GM12878 (cell line): ENCODE data around the gene EIF4EBP2. TPM values are rescaled to one million over a fixed set of nuclear protein-coding genes. Genes with fewer than 3 reads are reported as not detected.

Source experiments
- ATAC-seq: fragments of 200-7000 bp; cut with Tn5 transposase; 3 replicates; pipeline ENCODE4 v1.9.1; 2020; ENCODE audit warnings: mild to moderate bottlenecking, moderate library complexity
- BruUV-seq: library from RNA; stranded (reverse); fragments of 400-500 nt; replicated peaks from 2 replicates; lab custom pipeline; 2021; lab: Mats Ljungman, UMichigan
- CTCF ChIA-PET: fragments of 300-600 bp; sonication (Branson Sonifier 250); formaldehyde crosslinking; extraction: SDS; loops from one replicate; lab custom pipeline; 2021; ENCODE audit warnings: inconsistent platforms; lab: Yijun Ruan, JAX
- POLR2A ChIA-PET: fragments of 350-600 bp; formaldehyde crosslinking; extraction: SDS; loops from one replicate; lab custom pipeline; 2021; ENCODE audit warnings: inconsistent platforms; lab: Charles Lee
- RAD21 ChIA-PET: fragments of 300-600 bp; sonication (Branson Sonifier 250); formaldehyde crosslinking; loops from one replicate; lab custom pipeline; 2023; ENCODE audit warnings: antibody characterized with exemption; ENCODE audit not compliant: unreplicated experiment; lab: Charles Lee
- SMC1A ChIA-PET: fragments of 300-600 bp; sonication (Branson Sonifier 250); formaldehyde crosslinking; loops from one replicate; lab custom pipeline; 2023; ENCODE audit not compliant: unreplicated experiment, uncharacterized antibody; lab: Charles Lee
- DNase-seq: peaks from one replicate; pipeline ENCODE4 v3.0.0-alpha.2; 2011; ENCODE audit warnings: low read depth, low spot score
- FAIRE-seq: peaks from 3 replicates; lab custom pipeline; 2011; peaks lifted over from hg19 to GRCh38; lab: Jason Lieb, UNC
- H2AFZ ChIP-seq: 2 replicates; pipeline ENCODE4 v1.6.0; 2011; ENCODE audit warnings: low read depth, low read length, control low read depth; ENCODE audit not compliant: control insufficient read depth
- H3K27ac ChIP-seq: 2 replicates; pipeline ENCODE4 v1.5.1; 2011; ENCODE audit warnings: control low read depth; ENCODE audit not compliant: control insufficient read depth, insufficient read depth
- H3K27me3 ChIP-seq, 2 experiments: replicated peaks in 1 of 2; 2 replicates each; pipeline versions ENCODE4 v1.6.0 to v1.6.1; 2011; ENCODE audit warnings: low read length in 1 of 2; ENCODE audit not compliant: control insufficient read depth in 2 of 2, insufficient read depth in 2 of 2
- H3K36me3 ChIP-seq, 2 experiments: 2 replicates each; pipeline ENCODE4 v1.5.1; 2011; ENCODE audit warnings: low read length in 1 of 2; ENCODE audit not compliant: control insufficient read depth in 2 of 2, insufficient read depth in 2 of 2
- H3K4me1 ChIP-seq: 2 replicates; pipeline ENCODE4 v1.6.1; 2011; ENCODE audit warnings: mild to moderate bottlenecking, low read length, moderate library complexity, mixed read lengths; ENCODE audit not compliant: control insufficient read depth, insufficient read depth
- H3K4me2 ChIP-seq: 2 replicates; pipeline ENCODE4 v1.6.0; 2011; ENCODE audit warnings: control low read depth; ENCODE audit not compliant: control insufficient read depth, insufficient read depth
- H3K4me3 ChIP-seq: fragments of 200-600 bp; sonication (generic); 2 replicates; pipeline ENCODE4 v1.5.1; 2016
- H3K79me2 ChIP-seq: 2 replicates; pipeline ENCODE4 v1.6.0; 2011; ENCODE audit warnings: low read length; ENCODE audit not compliant: control insufficient read depth, insufficient read depth
- H3K9ac ChIP-seq: 2 replicates; pipeline ENCODE4 v1.8.0; 2011; ENCODE audit warnings: low read length, control low read depth, mixed read lengths; ENCODE audit not compliant: control insufficient read depth, insufficient read depth
- H3K9me3 ChIP-seq: replicated peaks from 3 replicates; pipeline ENCODE4 v1.5.1; 2011; ENCODE audit warnings: mild to moderate bottlenecking, low read length; ENCODE audit not compliant: control insufficient read depth, insufficient read depth
- H4K20me1 ChIP-seq: 2 replicates; pipeline ENCODE4 v1.6.0; 2011; ENCODE audit not compliant: control insufficient read depth, insufficient read depth
- CBFB ChIP-seq: IDR thresholded peaks from 2 replicates; pipeline ENCODE4 v1.6.1; 2016; ENCODE audit warnings: antibody characterized with exemption, low read depth
- CREM ChIP-seq: IDR thresholded peaks from 2 replicates; pipeline ENCODE4 v1.6.1; 2014; ENCODE audit warnings: antibody characterized with exemption, low read depth
- ETV6 ChIP-seq, 2 experiments: fragments of 450-650 bp in 1 of 2; IDR thresholded peaks in 1 of 2; conservative IDR thresholded peaks in 1 of 2; 2 replicates each; pipeline ENCODE4 v1.6.1; 2014; ENCODE audit warnings: antibody characterized with exemption in 1 of 2, borderline replicate concordance in 1 of 2, low read depth in 1 of 2, mild to moderate bottlenecking in 1 of 2, moderate library complexity in 1 of 2
- GATAD2B ChIP-seq: fragments of 450-650 bp; conservative IDR thresholded peaks from 2 replicates; pipeline ENCODE4 v1.6.1; 2017; ENCODE audit warnings: low read depth, mild to moderate bottlenecking, moderate library complexity
- IKZF1 ChIP-seq: fragments of 450-650 bp; conservative IDR thresholded peaks from 2 replicates; pipeline ENCODE4 v1.6.1; 2017; ENCODE audit warnings: antibody characterized with exemption, mild to moderate bottlenecking
- IRF4 ChIP-seq: IDR thresholded peaks from 2 replicates; pipeline ENCODE4 v1.6.1; 2011; ENCODE audit warnings: low read depth, low read length
- KDM1A ChIP-seq: fragments of 200-600 bp; sonication (generic); IDR thresholded peaks from 2 replicates; pipeline ENCODE4 v1.6.1; 2016; ENCODE audit warnings: borderline replicate concordance
- LARP7 ChIP-seq: fragments of 450-650 bp; IDR thresholded peaks from 2 replicates; pipeline ENCODE4 v1.6.1; 2017; ENCODE audit warnings: mild to moderate bottlenecking
- POU2F2 ChIP-seq: IDR thresholded peaks from 3 replicates; pipeline ENCODE4 v1.6.1; 2011; ENCODE audit warnings: low read depth, mild to moderate bottlenecking, low read length, borderline replicate concordance
- RBBP5 ChIP-seq: fragments of 200-600 bp; sonication (generic); conservative IDR thresholded peaks from 2 replicates; pipeline ENCODE4 v1.6.1; 2016
- RCOR1 ChIP-seq: conservative IDR thresholded peaks from 2 replicates; pipeline ENCODE4 v1.6.1; 2012; ENCODE audit warnings: low read depth, low read length, improper control_type of control experiment
- RFX5 ChIP-seq: IDR thresholded peaks from 2 replicates; pipeline ENCODE4 v1.6.1; 2011; ENCODE audit warnings: low read depth, low read length, improper control_type of control experiment
- SIN3A ChIP-seq: IDR thresholded peaks from 2 replicates; pipeline ENCODE4 v1.6.1; 2012; ENCODE audit warnings: low read depth, low read length, improper control_type of control experiment
- SIX5 ChIP-seq: IDR thresholded peaks from 2 replicates; pipeline ENCODE4 v1.6.1; 2011; ENCODE audit warnings: mild to moderate bottlenecking, low read depth, low read length, moderate library complexity; ENCODE audit not compliant: severe bottlenecking
- SREBF1 ChIP-seq: IDR thresholded peaks from 2 replicates; pipeline ENCODE4 v1.6.1; 2012; ENCODE audit warnings: mild to moderate bottlenecking, low read length
- STAT1 ChIP-seq: fragments of 450-650 bp; conservative IDR thresholded peaks from 2 replicates; pipeline ENCODE4 v1.6.1; 2014; ENCODE audit warnings: antibody characterized with exemption, mild to moderate bottlenecking
- STAT3 ChIP-seq: IDR thresholded peaks from 2 replicates; pipeline ENCODE4 v1.6.1; 2011; ENCODE audit warnings: low read depth, low read length, improper control_type of control experiment
- SUZ12 ChIP-seq: fragments of 200-600 bp; sonication (generic); IDR thresholded peaks from one replicate; pipeline ENCODE4 v1.6.1; 2018; ENCODE audit warnings: antibody characterized with exemption, mild to moderate bottlenecking; ENCODE audit not compliant: unreplicated experiment
- TARDBP ChIP-seq: IDR thresholded peaks from 2 replicates; pipeline ENCODE4 v1.6.1; 2016; ENCODE audit warnings: borderline replicate concordance
- ZBED1 ChIP-seq: IDR thresholded peaks from 2 replicates; pipeline ENCODE4 v1.6.1; 2016; ENCODE audit warnings: borderline replicate concordance
- ZNF24 ChIP-seq: fragments of 450-650 bp; IDR thresholded peaks from 2 replicates; pipeline ENCODE4 v1.6.1; 2017; ENCODE audit warnings: antibody characterized with exemption, mild to moderate bottlenecking
- ZNF274 ChIP-seq: IDR thresholded peaks from one replicate; pipeline ENCODE4 v1.8.0; 2011; ENCODE audit not compliant: insufficient read length, insufficient read depth
- ZNF622 ChIP-seq: fragments of 450-650 bp; IDR thresholded peaks from 2 replicates; pipeline ENCODE4 v1.6.1; 2017; ENCODE audit warnings: mild to moderate bottlenecking, inconsistent platforms
- ZZZ3 ChIP-seq: IDR thresholded peaks from 2 replicates; pipeline ENCODE4 v1.6.1; 2011; ENCODE audit warnings: low read depth; ENCODE audit not compliant: control insufficient read depth, insufficient read length
- WGBS: methylation state at CpG from one replicate; pipeline ENCODE4 v1.1.6; 2016; ENCODE audit warnings: low lambda C conversion rate; ENCODE audit not compliant: insufficient replicate concordance, insufficient coverage; ENCODE audit errors: missing lambda C conversion rate; 5-methylcytosine and 5-hydroxymethylcytosine counted together
- in situ Hi-C: fragments of 300-500 bp; cut with MboI; formaldehyde crosslinking; loops from 9 replicates; pipeline ENCODE4 v1.14.3; 2018; ENCODE audit warnings: mixed read lengths
- intact Hi-C: fragments of 100-400 bp; cut with micrococcal nuclease; formaldehyde crosslinking; loops from one replicate; pipeline ENCODE4 v1.14.2; 2022; ENCODE audit not compliant: unreplicated experiment
- polyA plus RNA-seq, 11 experiments: library from polyadenylated mRNA; depleted of rRNA in 4 of 11; unstranded in 6 of 11; stranded (reverse) in 5 of 11; fragments of >200 nt; fragmentation: Nextera tagmentation in 4 of 11; fragmentation: Illumina TruSeq in 1 of 11; extraction: Ambion mirVana in 4 of 11; extraction: Trizol in 1 of 11; gene quantifications; 1 replicate in 1 of 11; 2 replicates in 10 of 11; pipeline versions ENCODE4 v1.2.1 to v1.2.3, GENCODE V29; 2011 to 2016; ENCODE audit warnings: inconsistent platforms in 2 of 11, missing spikeins in 2 of 11, low read depth in 1 of 11
- total RNA-seq, 4 experiments: library from RNA; depleted of rRNA in 3 of 4; stranded (reverse); fragments of >200 nt in 3 of 4; fragmentation: Illumina TruSeq in 1 of 4; extraction: Trizol in 1 of 4; gene quantifications; 2 replicates each; pipeline versions ENCODE4 v1.2.1 to v1.2.3, GENCODE V29; 2013 to 2021
- TF ChIP-seq, protein P1 (sequence below): fragments of 450-650 bp; IDR thresholded peaks from 2 replicates; pipeline ENCODE4 v1.6.1; 2017; ENCODE audit warnings: mild to moderate bottlenecking, low read depth, inconsistent platforms; ENCODE audit not compliant: poor library complexity, severe bottlenecking

EIF4EBP2 gene
- total and polyA plus RNA-seq, 10 of the 15 experiments (the other 5 are each of a cell fraction or from before 2014, with no cell fraction given) = 14.4 to 51.3 (median 28.9) TPM

DNA sequence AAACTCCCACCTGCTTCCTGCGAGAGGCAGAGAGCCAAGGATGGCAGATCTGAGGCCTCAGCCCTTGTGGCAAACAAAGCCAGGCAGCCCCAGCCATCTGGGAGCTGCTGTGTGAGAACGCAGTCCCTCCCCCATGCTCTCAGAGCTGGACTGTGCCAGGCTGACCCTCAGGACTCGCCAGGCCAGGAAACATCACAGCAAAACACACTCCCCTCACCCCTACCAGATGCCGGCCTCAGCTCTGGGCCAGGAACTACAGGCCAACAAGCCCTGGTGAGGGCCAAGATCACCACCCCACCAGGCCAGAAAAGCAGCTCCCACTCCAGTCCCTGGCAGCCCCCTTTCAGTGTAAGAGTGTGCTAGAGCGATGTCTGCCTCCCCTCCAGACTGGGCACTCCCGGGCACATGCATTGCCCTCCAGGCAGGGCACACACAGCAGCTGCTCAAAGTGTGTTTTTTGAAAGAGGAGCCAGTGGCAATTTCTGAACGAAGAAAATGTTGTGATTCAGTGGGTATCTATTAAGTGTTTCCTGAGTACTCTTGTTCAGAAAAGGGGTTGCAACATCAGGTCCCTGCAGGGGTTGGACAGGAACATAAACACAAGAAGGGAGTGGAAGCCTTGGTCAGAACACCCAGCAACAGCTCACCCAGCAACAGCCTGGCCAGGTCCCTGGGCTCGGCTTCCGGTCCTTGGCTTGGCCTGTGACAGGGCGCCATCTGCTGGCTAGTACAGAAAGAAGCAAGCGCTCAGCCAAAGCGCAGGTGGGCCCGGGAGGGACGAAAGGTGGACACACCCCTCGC is 39.8 kb upstream of the EIF4EBP2 start:
- H3K9ac ChIP-seq = peak overlapping the region; percentile 1; the same call in 1 of the 2 replicates
- no peak for TF ChIP-seq SREBF1
- peak; percentile 77; the same call in 2 of the 3 replicates for TF ChIP-seq POU2F2
- no peak for TF ChIP-seq TARDBP
- TF ChIP-seq ZBED1 = no peak
- TF ChIP-seq SIN3A = no peak
- TF ChIP-seq STAT3 = no peak
- no peak for TF ChIP-seq SIX5
- TF ChIP-seq ZNF24 = peak; percentile 29; the same call in 1 of the 2 replicates
- no peak for TF ChIP-seq ZNF274
- TF ChIP-seq ZZZ3 = no peak
- TF ChIP-seq RBBP5 = no peak
- peak; percentile 46; the same call in 1 of the 2 replicates for TF ChIP-seq CREM
- TF ChIP-seq RCOR1 = no peak
- no peak for TF ChIP-seq IKZF1
- TF ChIP-seq ZNF622 = no peak
- TF ChIP-seq KDM1A = no peak
- no peak for TF ChIP-seq GATAD2B
- TF ChIP-seq SUZ12 = no peak
- TF ChIP-seq, protein P1, sequence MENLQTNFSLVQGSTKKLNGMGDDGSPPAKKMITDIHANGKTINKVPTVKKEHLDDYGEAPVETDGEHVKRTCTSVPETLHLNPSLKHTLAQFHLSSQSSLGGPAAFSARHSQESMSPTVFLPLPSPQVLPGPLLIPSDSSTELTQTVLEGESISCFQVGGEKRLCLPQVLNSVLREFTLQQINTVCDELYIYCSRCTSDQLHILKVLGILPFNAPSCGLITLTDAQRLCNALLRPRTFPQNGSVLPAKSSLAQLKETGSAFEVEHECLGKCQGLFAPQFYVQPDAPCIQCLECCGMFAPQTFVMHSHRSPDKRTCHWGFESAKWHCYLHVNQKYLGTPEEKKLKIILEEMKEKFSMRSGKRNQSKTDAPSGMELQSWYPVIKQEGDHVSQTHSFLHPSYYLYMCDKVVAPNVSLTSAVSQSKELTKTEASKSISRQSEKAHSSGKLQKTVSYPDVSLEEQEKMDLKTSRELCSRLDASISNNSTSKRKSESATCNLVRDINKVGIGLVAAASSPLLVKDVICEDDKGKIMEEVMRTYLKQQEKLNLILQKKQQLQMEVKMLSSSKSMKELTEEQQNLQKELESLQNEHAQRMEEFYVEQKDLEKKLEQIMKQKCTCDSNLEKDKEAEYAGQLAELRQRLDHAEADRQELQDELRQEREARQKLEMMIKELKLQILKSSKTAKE = no peak
- TF ChIP-seq LARP7 = peak; percentile 31; the same call in 1 of the 2 replicates
- TF ChIP-seq CBFB = no peak
- TF ChIP-seq IRF4 = peak; percentile 70; the same call in 1 of the 2 replicates
- TF ChIP-seq STAT1 = no peak
- peak; percentile 92 for TF ChIP-seq RFX5
- TF ChIP-seq ETV6 (conservative IDR thresholded peaks at IDR 0.05 in 1 of 2, IDR thresholded peaks at IDR 0.05 in 1 of 2; ENCODE audit: borderline replicate concordance in 1 of 2, low read depth in 1 of 2) = no peak

More for the DNA sequence above, 39.8 kb upstream of the EIF4EBP2 start:
- Histone ChIP-seq H4K20me1 (no peaks in the 10 kb centered on the region), H3K36me3 (peaks cover 0 to 1% of the 10 kb centered on the region in 2 experiments; a peak in 1 of 4 replicates), H3K9me3 (no peaks in the 10 kb centered on the region; the same call in 2 of the 3 replicates), H3K27ac (peak overlapping the region; percentile 69), H3K79me2 (peaks cover 9% of the 10 kb centered on the region), H3K27me3 (no peaks in the 10 kb centered on the region), H3K4me2 (peak overlapping the region; percentile 7), H3K4me1 (peaks cover 18% of the 10 kb centered on the region), H3K4me3 (no peak overlapping the region), H2AFZ (peak overlapping the region; percentile 6)
- POLR2A ChIA-PET = interaction anchor here (0.6 to 3.3 kb wide), 11 partner anchors 8 to 234 kb away, joined by 3 to 19 read pairs (median 6); partner anchors contain the start of gene SAR1A
- in situ Hi-C loops (no loop called here), intact Hi-C loops (loop anchor here (1.0 to 2.0 kb wide), 3 partner anchors 91 to 143 kb away; no protein-coding TSS in a partner anchor)
- DNase-seq (peak; percentile 65), FAIRE-seq (peak; percentile 82), ATAC-seq (peak; percentile 96)
- no TSS peak for BruUV-seq
- WGBS = 17% methylated on average over 15 of the region's 15 CpGs
- CTCF ChIA-PET = interaction anchor here (0.7 to 26.0 kb wide), 51 partner anchors 9 to 577 kb away, joined by 3 to 756 read pairs (median 4); partner anchors contain the start of genes AIFM2, EIF4EBP2, PALD1 and PPA1
- SMC1A ChIA-PET = interaction anchor here (0.8 to 10.4 kb wide), 38 partner anchors 10 to 405 kb away, joined by 3 to 408 read pairs (median 5); partner anchors contain the start of genes EIF4EBP2 and TYSND1
- RAD21 ChIA-PET = interaction anchor here (0.6 to 19.9 kb wide), 30 partner anchors 10 to 405 kb away, joined by 3 to 675 read pairs (median 7); partner anchors contain the start of genes EIF4EBP2, PPA1, SAR1A and TYSND1
